GM21619 (cell line): ENCODE data around the gene XDH.

Experiments
- ATAC-seq: cut with Tn5 transposase; IDR thresholded peaks from one replicate; pipeline ENCODE4 v1.9.1; 2021; ENCODE audit not compliant: unreplicated experiment

The XDH gene

GRCh38 chr2:31286961-31287550 is 127.5 kb downstream of the XDH start:
- no peak for ATAC-seq

GRCh38 chr2:31286230-31286629 is 128.3 kb downstream of the XDH start:
- no peak for ATAC-seq
